ENCODE measurements around the gene MACROD2.
"Not testable (repeated sequence)": the region's sequence is repeated elsewhere in the genome, so short reads cannot be mapped to it uniquely, and the experiment has no call there.

- TF ChIP-seq CTCF (conservative IDR thresholded peaks at IDR 0.05 in 1 of 2, IDR thresholded peaks at IDR 0.05 in 1 of 2; ENCODE audit: extremely low read depth in 1 of 2, insufficient read depth in 1 of 2, low read depth in 1 of 2, low read length in 2 of 2); EZH2 (IDR thresholded peaks at IDR 0.05; ENCODE audit: borderline replicate concordance, low read length): not testable (repeated sequence)
Measured at GRCh38 chr20:14226051-14227049, 231.0 kb downstream of the MACROD2 start.

Data from mammary epithelial cell (primary cell).